Measurements from ENCODE around the gene THSD7A. TPM values are rescaled to one million over a fixed set of nuclear protein-coding genes. Genes with fewer than 3 reads are reported as not detected.

Gene THSD7A
- polyA plus RNA-seq, 1 donor from 2014 or later = 18.5 TPM

GRCh38 chr7:11472646-11473045 is 359.4 kb downstream of the THSD7A start:
- no peaks in the 10 kb centered on the region for H3K36me3 ChIP-seq (ENCODE audit: insufficient read depth, low read length)
- H3K9me2 ChIP-seq (ENCODE audit: insufficient read depth, low read length) = no peaks in the 10 kb centered on the region
- no peaks in the 10 kb centered on the region for H3F3A ChIP-seq (ENCODE audit: insufficient read depth, low read length, poor library complexity, severe bottlenecking)
- H3K27ac ChIP-seq (ENCODE audit: low read length) = no peak overlapping the region
- H3K9ac ChIP-seq (ENCODE audit: low read length) = no peak overlapping the region
- H3K79me2 ChIP-seq (replicated peaks; ENCODE audit: insufficient read depth, low read length) = no peaks in the 10 kb centered on the region
- H3K27me3 ChIP-seq (ENCODE audit: insufficient read depth, low read depth, low read length) = no peaks in the 10 kb centered on the region
- no peak overlapping the region for H3K4me3 ChIP-seq (ENCODE audit: low read length)
- TF ChIP-seq TAF1 (IDR thresholded peaks at IDR 0.05; ENCODE audit: low read depth) (no peak), SMC3 (conservative IDR thresholded peaks at IDR 0.05; ENCODE audit: poor library complexity) (no peak), REST (IDR thresholded peaks at IDR 0.05; ENCODE audit: borderline replicate concordance) (no peak), POLR2AphosphoS5 (IDR thresholded peaks at IDR 0.05) (no peak)
- no peaks in the 10 kb centered on the region for H4K20me1 ChIP-seq (ENCODE audit: insufficient read depth)
- H3K9me3 ChIP-seq (ENCODE audit: low read length) = no peaks in the 10 kb centered on the region
- no peak overlapping the region for H3K4me2 ChIP-seq (ENCODE audit: low read length)
- H2AFZ ChIP-seq (ENCODE audit: low read depth, low read length) = no peak overlapping the region

- TF ChIP-seq TAF1 (IDR thresholded peaks at IDR 0.05; ENCODE audit: low read depth) (no peak), EP300 (conservative IDR thresholded peaks at IDR 0.05; ENCODE audit: poor library complexity, severe bottlenecking) (no peak), MXI1 (conservative IDR thresholded peaks at IDR 0.05; ENCODE audit: poor library complexity, severe bottlenecking) (no peak), REST (IDR thresholded peaks at IDR 0.05; ENCODE audit: borderline replicate concordance) (no peak), POLR2AphosphoS5 (IDR thresholded peaks at IDR 0.05) (no peak), SMC3 (conservative IDR thresholded peaks at IDR 0.05; ENCODE audit: poor library complexity) (no peak), EZH2 (IDR thresholded peaks at IDR 0.05; ENCODE audit: borderline replicate concordance, insufficient read depth, low read length, poor library complexity, severe bottlenecking) (no peak), RAD21 (conservative IDR thresholded peaks at IDR 0.05) (no peak), CTCF (IDR thresholded peaks at IDR 0.05; ENCODE audit: poor library complexity, severe bottlenecking) (no peak)
- Histone ChIP-seq H3K27ac (ENCODE audit: low read length) (no peak overlapping the region), H3F3A (ENCODE audit: insufficient read depth, low read length, poor library complexity, severe bottlenecking) (no peaks in the 10 kb centered on the region), H3K9me3 (ENCODE audit: low read length) (no peaks in the 10 kb centered on the region), H3K4me2 (ENCODE audit: low read length) (no peak overlapping the region), H3K4me3 (ENCODE audit: low read length) (no peak overlapping the region), H2AFZ (ENCODE audit: low read depth, low read length) (no peak overlapping the region), H3K79me2 (replicated peaks; ENCODE audit: insufficient read depth, low read length) (no peaks in the 10 kb centered on the region), H3K9me2 (ENCODE audit: insufficient read depth, low read length) (no peaks in the 10 kb centered on the region), H4K20me1 (ENCODE audit: insufficient read depth) (no peaks in the 10 kb centered on the region), H3K9ac (ENCODE audit: low read length) (no peak overlapping the region), H3K27me3 (ENCODE audit: insufficient read depth, low read depth, low read length) (no peaks in the 10 kb centered on the region), H3K36me3 (ENCODE audit: insufficient read depth, low read length) (no peaks in the 10 kb centered on the region)
Observed at GRCh38 chr7:11471255-11471654, 360.7 kb downstream of the THSD7A start.
